Neural cell (in vitro differentiated cells): ENCODE data around the gene TRIM24.

ENCODE experiments used
- MXI1 ChIP-seq: fragments of 450-650 bp; conservative IDR thresholded peaks from 2 replicates; pipeline ENCODE4 v1.6.1; 2014; ENCODE audit warnings: antibody characterized with exemption, mild to moderate bottlenecking; ENCODE audit not compliant: poor library complexity, severe bottlenecking
- TF ChIP-seq, protein P1 (sequence below): fragments of 450-650 bp; IDR thresholded peaks from 2 replicates; pipeline ENCODE4 v1.5.1; 2014; ENCODE audit warnings: antibody characterized with exemption, mild to moderate bottlenecking, moderate library complexity; ENCODE audit not compliant: poor library complexity, severe bottlenecking

DNA sequence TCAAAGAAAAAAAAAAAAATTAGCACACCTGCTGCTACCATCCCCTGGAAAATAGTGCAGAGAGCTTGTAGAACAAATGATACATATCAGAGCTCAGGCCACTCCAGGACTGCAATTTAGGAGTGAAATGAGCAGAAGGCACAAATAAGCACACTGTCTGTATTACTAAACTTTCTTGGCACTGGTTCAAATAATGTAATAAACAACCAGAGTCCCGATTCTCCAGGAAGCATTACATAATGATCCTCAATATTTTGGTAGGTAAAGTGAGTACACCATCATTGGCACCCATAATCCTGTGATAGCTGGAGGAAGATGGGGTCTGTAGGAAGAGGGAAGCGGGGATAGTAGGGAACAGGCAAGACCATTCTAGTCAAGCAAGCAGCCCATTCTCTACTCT, 166.8 kb downstream of the TRIM24 start:
- TF ChIP-seq, protein P1, sequence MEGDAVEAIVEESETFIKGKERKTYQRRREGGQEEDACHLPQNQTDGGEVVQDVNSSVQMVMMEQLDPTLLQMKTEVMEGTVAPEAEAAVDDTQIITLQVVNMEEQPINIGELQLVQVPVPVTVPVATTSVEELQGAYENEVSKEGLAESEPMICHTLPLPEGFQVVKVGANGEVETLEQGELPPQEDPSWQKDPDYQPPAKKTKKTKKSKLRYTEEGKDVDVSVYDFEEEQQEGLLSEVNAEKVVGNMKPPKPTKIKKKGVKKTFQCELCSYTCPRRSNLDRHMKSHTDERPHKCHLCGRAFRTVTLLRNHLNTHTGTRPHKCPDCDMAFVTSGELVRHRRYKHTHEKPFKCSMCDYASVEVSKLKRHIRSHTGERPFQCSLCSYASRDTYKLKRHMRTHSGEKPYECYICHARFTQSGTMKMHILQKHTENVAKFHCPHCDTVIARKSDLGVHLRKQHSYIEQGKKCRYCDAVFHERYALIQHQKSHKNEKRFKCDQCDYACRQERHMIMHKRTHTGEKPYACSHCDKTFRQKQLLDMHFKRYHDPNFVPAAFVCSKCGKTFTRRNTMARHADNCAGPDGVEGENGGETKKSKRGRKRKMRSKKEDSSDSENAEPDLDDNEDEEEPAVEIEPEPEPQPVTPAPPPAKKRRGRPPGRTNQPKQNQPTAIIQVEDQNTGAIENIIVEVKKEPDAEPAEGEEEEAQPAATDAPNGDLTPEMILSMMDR = no peak
- no peak for TF ChIP-seq MXI1
